ENCODE data around the gene CHD2.

DNA sequence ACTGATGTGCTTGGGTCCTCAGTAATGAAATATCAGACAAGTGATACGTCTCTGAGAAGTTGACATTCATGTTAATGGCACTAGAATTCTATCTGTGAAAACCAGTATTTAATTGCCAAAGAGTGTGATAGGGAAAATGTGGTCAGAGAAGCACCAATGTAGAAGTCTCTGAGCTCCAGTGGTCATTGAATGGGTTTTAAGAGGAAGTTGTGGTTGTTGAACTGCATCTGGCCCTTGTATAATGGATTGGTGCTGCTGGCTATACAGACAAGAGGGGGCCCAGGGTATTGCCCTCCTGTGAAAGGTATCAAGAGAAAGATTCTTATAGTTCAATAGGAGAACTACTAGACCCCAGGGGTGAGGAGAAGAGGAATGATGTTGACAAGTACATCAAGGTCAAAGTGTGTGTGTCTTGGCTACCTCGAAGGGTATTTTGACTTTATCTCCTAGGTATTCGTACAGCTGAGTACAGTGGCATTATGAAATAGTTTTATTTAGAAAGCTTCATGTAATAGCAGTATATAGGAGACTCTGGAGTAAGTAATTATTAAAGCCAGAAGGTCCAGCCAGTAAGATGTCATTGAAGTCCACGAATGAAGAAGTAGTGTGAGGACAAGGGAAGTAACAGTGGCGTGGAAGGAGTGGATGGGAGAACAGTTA is 47.1 kb downstream of the CHD2 start:
- TF ChIP-seq POLR2A (IDR thresholded peaks at IDR 0.05; ENCODE audit: low read depth, low read length): no peak
- no peak for TF ChIP-seq MYC (IDR thresholded peaks at IDR 0.05; ENCODE audit: low read depth, low read length)
- TF ChIP-seq, protein P1, sequence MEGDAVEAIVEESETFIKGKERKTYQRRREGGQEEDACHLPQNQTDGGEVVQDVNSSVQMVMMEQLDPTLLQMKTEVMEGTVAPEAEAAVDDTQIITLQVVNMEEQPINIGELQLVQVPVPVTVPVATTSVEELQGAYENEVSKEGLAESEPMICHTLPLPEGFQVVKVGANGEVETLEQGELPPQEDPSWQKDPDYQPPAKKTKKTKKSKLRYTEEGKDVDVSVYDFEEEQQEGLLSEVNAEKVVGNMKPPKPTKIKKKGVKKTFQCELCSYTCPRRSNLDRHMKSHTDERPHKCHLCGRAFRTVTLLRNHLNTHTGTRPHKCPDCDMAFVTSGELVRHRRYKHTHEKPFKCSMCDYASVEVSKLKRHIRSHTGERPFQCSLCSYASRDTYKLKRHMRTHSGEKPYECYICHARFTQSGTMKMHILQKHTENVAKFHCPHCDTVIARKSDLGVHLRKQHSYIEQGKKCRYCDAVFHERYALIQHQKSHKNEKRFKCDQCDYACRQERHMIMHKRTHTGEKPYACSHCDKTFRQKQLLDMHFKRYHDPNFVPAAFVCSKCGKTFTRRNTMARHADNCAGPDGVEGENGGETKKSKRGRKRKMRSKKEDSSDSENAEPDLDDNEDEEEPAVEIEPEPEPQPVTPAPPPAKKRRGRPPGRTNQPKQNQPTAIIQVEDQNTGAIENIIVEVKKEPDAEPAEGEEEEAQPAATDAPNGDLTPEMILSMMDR (IDR thresholded peaks at IDR 0.05; ENCODE audit: extremely low read depth in 1 of 2, insufficient read depth in 1 of 2, low read depth in 1 of 2, low read length in 2 of 2): no peak
- TF ChIP-seq, protein P2, sequence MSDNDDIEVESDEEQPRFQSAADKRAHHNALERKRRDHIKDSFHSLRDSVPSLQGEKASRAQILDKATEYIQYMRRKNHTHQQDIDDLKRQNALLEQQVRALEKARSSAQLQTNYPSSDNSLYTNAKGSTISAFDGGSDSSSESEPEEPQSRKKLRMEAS (IDR thresholded peaks at IDR 0.05; ENCODE audit: insufficient read depth, insufficient read length): no peak
- TF ChIP-seq POLR2AphosphoS5 (IDR thresholded peaks at IDR 0.05; ENCODE audit: insufficient read depth, low read depth, low read length): no peak
- no peak for TF ChIP-seq EZH2 (IDR thresholded peaks at IDR 0.05; ENCODE audit: borderline replicate concordance, low read depth, low read length, severe bottlenecking)
- no peak for TF ChIP-seq FOS (IDR thresholded peaks at IDR 0.05; ENCODE audit: borderline replicate concordance, insufficient read depth, low read length)
